Nephron progenitor cell (in vitro differentiated cells): ENCODE results near the gene IGF1R.

Experiments used
- DNase-seq: peaks from one replicate; pipeline ENCODE4 v3.0.0; 2021
- H3K27ac Mint-ChIP-seq: 2 replicates; pipeline ENCODE4 v1.8.0; 2021; ENCODE audit warnings: mild to moderate bottlenecking, moderate library complexity, mixed read lengths
- H3K27me3 Mint-ChIP-seq: 2 replicates; pipeline ENCODE4 v1.8.0; 2021; ENCODE audit warnings: mild to moderate bottlenecking, low read depth, mixed read lengths; ENCODE audit not compliant: poor library complexity
- H3K36me3 Mint-ChIP-seq: 2 replicates; pipeline ENCODE4 v1.8.0; 2021; ENCODE audit warnings: low read depth, mixed read lengths
- H3K4me1 Mint-ChIP-seq: 2 replicates; pipeline ENCODE4 v1.8.0; 2021; ENCODE audit warnings: mixed read lengths
- H3K4me3 Mint-ChIP-seq: 2 replicates; pipeline ENCODE4 v1.8.0; 2021; ENCODE audit warnings: mild to moderate bottlenecking, moderate library complexity, mixed read lengths
- H3K9me3 Mint-ChIP-seq: 2 replicates; pipeline ENCODE4 v1.8.0; 2021; ENCODE audit warnings: mild to moderate bottlenecking, moderate library complexity, mixed read lengths
- CTCF ChIP-seq: fragments of 200-600 bp; sonication (generic); IDR thresholded peaks from 2 replicates; pipeline ENCODE4 v1.5.0; 2021; ENCODE audit warnings: antibody characterized with exemption

The IGF1R gene

GRCh38 chr15:98643115-98643514 is 5.2 kb upstream of the IGF1R start:
- H3K36me3 Mint-ChIP-seq = no peaks in the 10 kb centered on the region
- H3K9me3 Mint-ChIP-seq = no peaks in the 10 kb centered on the region
- H3K4me1 Mint-ChIP-seq = peaks cover 15% of the 10 kb centered on the region
- no peak for TF ChIP-seq CTCF
- no peak for DNase-seq
- H3K4me3 Mint-ChIP-seq = no peak overlapping the region
- peaks cover 11% of the 10 kb centered on the region for H3K27me3 Mint-ChIP-seq
- no peak overlapping the region for H3K27ac Mint-ChIP-seq

- no peaks in the 10 kb centered on the region for H3K9me3 Mint-ChIP-seq
- peak overlapping the region; percentile 91 for H3K4me3 Mint-ChIP-seq
- no peak for DNase-seq
- H3K27me3 Mint-ChIP-seq = peaks cover 11% of the 10 kb centered on the region
- H3K4me1 Mint-ChIP-seq = peaks cover 27% of the 10 kb centered on the region
- H3K27ac Mint-ChIP-seq = peak overlapping the region; percentile 60
- TF ChIP-seq CTCF = no peak
- no peaks in the 10 kb centered on the region for H3K36me3 Mint-ChIP-seq
Measured at GRCh38 chr15:98646546-98647025, 1.8 kb upstream of the IGF1R start.

- peak; percentile 88 for DNase-seq
- no peak for TF ChIP-seq CTCF
- no peaks in the 10 kb centered on the region for H3K36me3 Mint-ChIP-seq
- H3K9me3 Mint-ChIP-seq = no peaks in the 10 kb centered on the region
- H3K4me3 Mint-ChIP-seq = peak overlapping the region; percentile 91
- peaks cover 33% of the 10 kb centered on the region for H3K4me1 Mint-ChIP-seq
- H3K27me3 Mint-ChIP-seq = peaks cover 11% of the 10 kb centered on the region
- H3K27ac Mint-ChIP-seq = peak overlapping the region; percentile 60
Measured at GRCh38 chr15:98647026-98647773, 1.1 kb upstream of the IGF1R start.

GRCh38 chr15:98648654-98649471 is 524 bp downstream of the IGF1R start:
- peak; percentile 68 for DNase-seq
- Mint-ChIP-seq H3K36me3 (no peaks in the 10 kb centered on the region), H3K27me3 (peaks cover 5% of the 10 kb centered on the region), H3K4me1 (peaks cover 46% of the 10 kb centered on the region), H3K4me3 (peak overlapping the region; percentile 90), H3K27ac (peak overlapping the region; percentile 99), H3K9me3 (no peaks in the 10 kb centered on the region)
- TF ChIP-seq CTCF = no peak

- H3K27ac Mint-ChIP-seq = peak overlapping the region; percentile 64
- peaks cover 54% of the 10 kb centered on the region for H3K4me1 Mint-ChIP-seq
- H3K36me3 Mint-ChIP-seq = no peaks in the 10 kb centered on the region
- H3K4me3 Mint-ChIP-seq = peak overlapping the region; percentile 98
- peak; percentile 57 for DNase-seq
- H3K27me3 Mint-ChIP-seq = peaks cover 2% of the 10 kb centered on the region
- H3K9me3 Mint-ChIP-seq = no peaks in the 10 kb centered on the region
- TF ChIP-seq CTCF = no peak
Measured at GRCh38 chr15:98649472-98650416, 1.4 kb downstream of the IGF1R start.
